ENCODE data around the gene CEACAM1.
"Not testable (repeated sequence)": the region's sequence is repeated elsewhere in the genome, so short reads cannot be mapped to it uniquely, and the experiment has no call there.

Gene CEACAM1

GRCh38 chr19:42508892-42509444 is 19.3 kb downstream of the CEACAM1 start:
- FAIRE-seq: no peak

GRCh38 chr19:42505066-42505465 is 23.2 kb downstream of the CEACAM1 start:
- FAIRE-seq: no peak

GRCh38 chr19:42501733-42502132 is 26.5 kb downstream of the CEACAM1 start:
- no peak for FAIRE-seq

GRCh38 chr19:42501243-42501642 is 27.0 kb downstream of the CEACAM1 start:
- not testable (repeated sequence) for FAIRE-seq

GRCh38 chr19:42498169-42498757 is 30.0 kb downstream of the CEACAM1 start:
- FAIRE-seq: no peak

GRCh38 chr19:42497492-42498168 is 30.7 kb downstream of the CEACAM1 start:
- no peak for FAIRE-seq

GRCh38 chr19:42496460-42497133 is 31.7 kb downstream of the CEACAM1 start:
- FAIRE-seq: no peak

GRCh38 chr19:42495663-42496062 is 32.6 kb downstream of the CEACAM1 start:
- no peak for FAIRE-seq

GRCh38 chr19:42494321-42494720 is 34.0 kb downstream of the CEACAM1 start:
- FAIRE-seq: no peak

GRCh38 chr19:42488783-42489521 is 39.3 kb downstream of the CEACAM1 start:
- FAIRE-seq: no peak

GRCh38 chr19:42487798-42488178 is 40.5 kb downstream of the CEACAM1 start:
- FAIRE-seq: no peak

- no peak for FAIRE-seq
Measured at GRCh38 chr19:42487032-42487797, 41.1 kb downstream of the CEACAM1 start.

GRCh38 chr19:42485036-42485435 is 43.2 kb downstream of the CEACAM1 start:
- FAIRE-seq: not testable (repeated sequence)

GRCh38 chr19:42480335-42481095 is 47.8 kb downstream of the CEACAM1 start:
- FAIRE-seq: no peak

- no peak for FAIRE-seq
Measured at GRCh38 chr19:42479736-42480135, 48.5 kb downstream of the CEACAM1 start.

GRCh38 chr19:42478765-42479311 is 49.4 kb downstream of the CEACAM1 start:
- FAIRE-seq: no peak

- FAIRE-seq: no peak
Measured at GRCh38 chr19:42477933-42478332, 50.3 kb downstream of the CEACAM1 start.

- no peak for FAIRE-seq
Measured at GRCh38 chr19:42477117-42477516, 51.2 kb downstream of the CEACAM1 start.

GRCh38 chr19:42475366-42475765 is 52.9 kb downstream of the CEACAM1 start:
- FAIRE-seq: no peak

- FAIRE-seq: no peak
Measured at GRCh38 chr19:42474743-42475142, 53.5 kb downstream of the CEACAM1 start.

GRCh38 chr19:42473686-42474085 is 54.6 kb downstream of the CEACAM1 start:
- FAIRE-seq: no peak

Data from colon (tissue), 2 donors.